Loucy (cell line): ENCODE data around the gene KLHL8.

Source experiments
- H2AFZ ChIP-seq: fragments of 200-600 bp; sonication (generic); 2 replicates; pipeline ENCODE4 v1.6.0; 2016; ENCODE audit warnings: antibody characterized with exemption, mild to moderate bottlenecking, low read length, moderate library complexity
- H3F3A ChIP-seq: fragments of 200-600 bp; 2 replicates; pipeline ENCODE4 v1.6.0; 2016; ENCODE audit warnings: antibody characterized with exemption, low read depth, mild to moderate bottlenecking
- H3K27me3 ChIP-seq: fragments of 200-600 bp; sonication (generic); 2 replicates; pipeline ENCODE4 v1.6.1; 2014; ENCODE audit warnings: low read length, mild to moderate bottlenecking; ENCODE audit not compliant: insufficient read depth, poor library complexity, severe bottlenecking
- H3K36me3 ChIP-seq: fragments of 200-600 bp; sonication (generic); 2 replicates; pipeline ENCODE4 v1.6.1; 2016; ENCODE audit warnings: low read length; ENCODE audit not compliant: insufficient read depth
- H3K4me1 ChIP-seq: fragments of 200-600 bp; sonication (generic); 2 replicates; pipeline ENCODE4 v1.5.1; 2014; ENCODE audit warnings: low read length, mild to moderate bottlenecking; ENCODE audit not compliant: insufficient read depth, poor library complexity, severe bottlenecking
- H3K4me2 ChIP-seq: fragments of 200-600 bp; sonication (generic); 2 replicates; pipeline ENCODE4 v1.6.0; 2014; ENCODE audit warnings: antibody characterized with exemption, low read length, low read depth, mild to moderate bottlenecking; ENCODE audit not compliant: poor library complexity, severe bottlenecking
- H3K4me3 ChIP-seq: fragments of 200-600 bp; sonication (generic); 2 replicates; pipeline ENCODE4 v1.5.1; 2014; ENCODE audit warnings: low read length, mild to moderate bottlenecking, mixed read lengths; ENCODE audit not compliant: poor library complexity, severe bottlenecking
- H3K79me2 ChIP-seq: fragments of 200-600 bp; sonication (generic); 2 replicates; pipeline ENCODE4 v1.6.1; 2014; ENCODE audit warnings: low read length; ENCODE audit not compliant: insufficient read depth
- H3K9ac ChIP-seq: fragments of 200-600 bp; sonication (generic); 2 replicates; pipeline ENCODE4 v1.6.0; 2014; ENCODE audit warnings: mild to moderate bottlenecking, low read depth, low read length, moderate library complexity; ENCODE audit not compliant: poor library complexity, severe bottlenecking
- H3K9me2 ChIP-seq: fragments of 200-600 bp; sonication (generic); replicated peaks from 2 replicates; pipeline ENCODE4 v1.6.1; 2016; ENCODE audit warnings: low read depth, low read length, mixed read lengths
- H3K9me3 ChIP-seq: fragments of 200-600 bp; sonication (generic); 2 replicates; pipeline ENCODE4 v1.6.1; 2014; ENCODE audit warnings: mild to moderate bottlenecking, antibody characterized with exemption, low read length, low read depth; ENCODE audit not compliant: insufficient read depth
- H4K20me1 ChIP-seq: fragments of 200-600 bp; sonication (generic); 2 replicates; pipeline ENCODE4 v1.6.0; 2014; ENCODE audit warnings: antibody characterized with exemption, low read length, mild to moderate bottlenecking; ENCODE audit not compliant: insufficient read depth, poor library complexity, severe bottlenecking
- EZH2phosphoT487 ChIP-seq: fragments of 200-600 bp; IDR thresholded peaks from 2 replicates; pipeline ENCODE4 v1.6.1; 2018; ENCODE audit warnings: antibody characterized with exemption, mild to moderate bottlenecking, moderate library complexity, borderline replicate concordance
- TF ChIP-seq, protein P1 (sequence below): fragments of 200-600 bp; sonication (generic); conservative IDR thresholded peaks from 2 replicates; pipeline ENCODE4 v1.5.1; 2014; ENCODE audit warnings: mild to moderate bottlenecking, antibody characterized with exemption, low read length

The KLHL8 gene

GRCh38 chr4:87128006-87128705 is 92.3 kb downstream of the KLHL8 start:
- Histone ChIP-seq H3K4me3 (no peak overlapping the region), H3K4me1 (no peaks in the 10 kb centered on the region), H3F3A (no peaks in the 10 kb centered on the region), H3K79me2 (no peaks in the 10 kb centered on the region), H3K9me3 (no peaks in the 10 kb centered on the region), H3K9me2 (no peaks in the 10 kb centered on the region), H3K9ac (no peak overlapping the region), H3K4me2 (no peak overlapping the region), H3K36me3 (peaks cover 88% of the 10 kb centered on the region), H4K20me1 (no peaks in the 10 kb centered on the region), H3K27me3 (no peaks in the 10 kb centered on the region), H2AFZ (no peak overlapping the region)
- TF ChIP-seq, protein P1, sequence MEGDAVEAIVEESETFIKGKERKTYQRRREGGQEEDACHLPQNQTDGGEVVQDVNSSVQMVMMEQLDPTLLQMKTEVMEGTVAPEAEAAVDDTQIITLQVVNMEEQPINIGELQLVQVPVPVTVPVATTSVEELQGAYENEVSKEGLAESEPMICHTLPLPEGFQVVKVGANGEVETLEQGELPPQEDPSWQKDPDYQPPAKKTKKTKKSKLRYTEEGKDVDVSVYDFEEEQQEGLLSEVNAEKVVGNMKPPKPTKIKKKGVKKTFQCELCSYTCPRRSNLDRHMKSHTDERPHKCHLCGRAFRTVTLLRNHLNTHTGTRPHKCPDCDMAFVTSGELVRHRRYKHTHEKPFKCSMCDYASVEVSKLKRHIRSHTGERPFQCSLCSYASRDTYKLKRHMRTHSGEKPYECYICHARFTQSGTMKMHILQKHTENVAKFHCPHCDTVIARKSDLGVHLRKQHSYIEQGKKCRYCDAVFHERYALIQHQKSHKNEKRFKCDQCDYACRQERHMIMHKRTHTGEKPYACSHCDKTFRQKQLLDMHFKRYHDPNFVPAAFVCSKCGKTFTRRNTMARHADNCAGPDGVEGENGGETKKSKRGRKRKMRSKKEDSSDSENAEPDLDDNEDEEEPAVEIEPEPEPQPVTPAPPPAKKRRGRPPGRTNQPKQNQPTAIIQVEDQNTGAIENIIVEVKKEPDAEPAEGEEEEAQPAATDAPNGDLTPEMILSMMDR, result no peak
- no peak for TF ChIP-seq EZH2phosphoT487

DNA sequence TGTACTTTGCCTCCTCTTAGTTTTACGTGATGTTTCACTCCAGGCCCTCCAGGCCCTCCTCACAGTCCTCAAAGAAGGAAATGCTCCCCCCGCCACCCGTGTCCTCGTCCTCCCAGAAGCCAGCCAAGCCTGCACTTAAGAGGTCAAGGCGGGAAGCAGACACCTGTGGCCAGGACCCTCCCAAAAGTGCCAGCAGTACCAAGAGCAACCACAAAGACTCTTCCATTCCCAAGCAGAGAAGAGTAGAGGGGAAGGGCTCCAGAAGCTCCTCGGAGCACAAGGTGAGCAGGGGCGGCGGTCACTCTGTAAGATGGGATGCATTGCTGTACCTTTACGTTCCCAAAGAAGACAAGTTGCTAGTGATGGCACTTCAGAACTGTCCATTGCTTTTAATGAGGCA is 94.4 kb downstream of the KLHL8 start:
- no peak for TF ChIP-seq EZH2phosphoT487
- TF ChIP-seq, protein P1, result no peak
- H3K4me3 ChIP-seq, result no peak overlapping the region
- H3K27me3 ChIP-seq, result no peaks in the 10 kb centered on the region
- peaks cover 79% of the 10 kb centered on the region for H3K36me3 ChIP-seq
- H4K20me1 ChIP-seq, result no peaks in the 10 kb centered on the region
- H3K79me2 ChIP-seq, result peaks cover 3% of the 10 kb centered on the region; the same call in 1 of the 2 replicates
- no peak overlapping the region for H3K4me2 ChIP-seq
- no peak overlapping the region for H3K9ac ChIP-seq
- H2AFZ ChIP-seq, result no peak overlapping the region
- no peaks in the 10 kb centered on the region for H3K9me2 ChIP-seq
- H3K4me1 ChIP-seq, result no peaks in the 10 kb centered on the region
- H3K9me3 ChIP-seq, result no peaks in the 10 kb centered on the region
- no peaks in the 10 kb centered on the region for H3F3A ChIP-seq

DNA sequence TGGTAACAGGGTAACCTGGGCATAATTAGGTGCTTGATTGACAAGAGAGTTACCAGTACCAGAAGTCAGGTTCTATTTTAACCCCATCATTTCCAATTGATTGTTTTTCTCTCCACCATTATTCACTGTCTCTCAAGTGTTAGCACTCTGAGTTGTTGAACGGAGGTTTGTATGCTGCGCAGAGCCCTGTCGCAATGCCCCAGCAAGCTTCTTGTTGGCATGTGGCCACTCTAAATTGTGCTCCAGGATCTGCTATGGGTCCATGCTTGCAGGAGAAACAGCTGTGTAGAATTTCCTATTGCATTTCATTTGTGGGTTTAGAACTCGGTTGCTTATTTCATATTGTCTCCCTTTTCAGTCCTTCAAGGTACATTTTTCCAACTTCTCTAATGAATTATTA is 98.2 kb downstream of the KLHL8 start:
- Histone ChIP-seq H3K4me1 (peaks cover 5% of the 10 kb centered on the region), H3K4me2 (no peak overlapping the region), H3K27me3 (no peaks in the 10 kb centered on the region), H3K9me2 (no peaks in the 10 kb centered on the region), H3K36me3 (peaks cover 74% of the 10 kb centered on the region; the same call in 1 of the 2 replicates), H3K9me3 (no peaks in the 10 kb centered on the region), H3K4me3 (no peak overlapping the region), H2AFZ (no peak overlapping the region), H3F3A (no peaks in the 10 kb centered on the region), H4K20me1 (no peaks in the 10 kb centered on the region), H3K79me2 (peaks cover 8% of the 10 kb centered on the region; the same call in 1 of the 2 replicates), H3K9ac (no peak overlapping the region)
- no peak for TF ChIP-seq EZH2phosphoT487
- TF ChIP-seq, protein P1, result no peak
